Type B pancreatic cell (in vitro differentiated cells): ENCODE data around the gene CELF5. TPM values are rescaled to one million over a fixed set of nuclear protein-coding genes. Genes with fewer than 3 reads are reported as not detected.

Source experiments
- DNase-seq: peaks from one replicate; pipeline ENCODE4 v3.0.0; 2021; ENCODE audit warnings: mixed read lengths; ENCODE audit not compliant: unreplicated experiment; ENCODE audit errors: extremely low spot score
- H3K27ac Mint-ChIP-seq: 2 replicates; pipeline ENCODE4 v1.8.0; 2021; ENCODE audit warnings: mild to moderate bottlenecking, mixed read lengths
- H3K27me3 Mint-ChIP-seq: 2 replicates; pipeline ENCODE4 v1.8.0; 2021; ENCODE audit warnings: mixed read lengths
- H3K36me3 Mint-ChIP-seq: 2 replicates; pipeline ENCODE4 v1.8.0; 2021; ENCODE audit warnings: mixed read lengths
- H3K4me1 Mint-ChIP-seq: one replicate; pipeline ENCODE4 v1.8.0; 2021; ENCODE audit warnings: mixed read lengths; ENCODE audit not compliant: unreplicated experiment
- H3K4me3 Mint-ChIP-seq: 2 replicates; pipeline ENCODE4 v1.8.0; 2021; ENCODE audit warnings: mild to moderate bottlenecking, mixed read lengths
- H3K9me3 Mint-ChIP-seq: 2 replicates; pipeline ENCODE4 v1.8.0; 2021; ENCODE audit warnings: mixed read lengths
- CTCF ChIP-seq: fragments of 200-600 bp; sonication (generic); conservative IDR thresholded peaks from 2 replicates; pipeline ENCODE4 v1.5.0; 2021; ENCODE audit warnings: antibody characterized with exemption, mild to moderate bottlenecking
- total RNA-seq: library from RNA; stranded (reverse); gene quantifications from 2 replicates; pipeline ENCODE4 v1.2.1, GENCODE V29; 2021; ENCODE audit warnings: low replicate concordance

The CELF5 gene
- total RNA-seq, 1 donor from 2014 or later, result 2.6 TPM

- no peak overlapping the region for H3K4me3 Mint-ChIP-seq
- H3K36me3 Mint-ChIP-seq, result no peaks in the 10 kb centered on the region
- TF ChIP-seq CTCF, result no peak
- DNase-seq, result no peak
- no peaks in the 10 kb centered on the region for H3K9me3 Mint-ChIP-seq
- H3K27ac Mint-ChIP-seq, result no peak overlapping the region
- no peaks in the 10 kb centered on the region for H3K4me1 Mint-ChIP-seq
- H3K27me3 Mint-ChIP-seq, result peaks cover 17% of the 10 kb centered on the region
Measured at GRCh38 chr19:3253270-3253669, 28.8 kb downstream of the CELF5 start.

- DNase-seq, result no peak
- Mint-ChIP-seq H3K9me3 (no peaks in the 10 kb centered on the region), H3K4me3 (no peak overlapping the region), H3K36me3 (no peaks in the 10 kb centered on the region), H3K4me1 (no peaks in the 10 kb centered on the region), H3K27ac (no peak overlapping the region), H3K27me3 (peaks cover 19% of the 10 kb centered on the region)
- no peak for TF ChIP-seq CTCF
Measured at GRCh38 chr19:3254520-3254919, 30.1 kb downstream of the CELF5 start.

GRCh38 chr19:3257071-3257470, 32.6 kb downstream of the CELF5 start:
- H3K27me3 Mint-ChIP-seq, result peaks cover 21% of the 10 kb centered on the region
- H3K4me3 Mint-ChIP-seq, result no peak overlapping the region
- H3K27ac Mint-ChIP-seq, result no peak overlapping the region
- TF ChIP-seq CTCF, result no peak
- no peaks in the 10 kb centered on the region for H3K4me1 Mint-ChIP-seq
- H3K9me3 Mint-ChIP-seq, result no peaks in the 10 kb centered on the region
- no peaks in the 10 kb centered on the region for H3K36me3 Mint-ChIP-seq
- DNase-seq, result no peak

GRCh38 chr19:3262362-3262761, 37.9 kb downstream of the CELF5 start:
- Mint-ChIP-seq H3K36me3 (no peaks in the 10 kb centered on the region), H3K27ac (no peak overlapping the region), H3K4me3 (no peak overlapping the region), H3K4me1 (no peaks in the 10 kb centered on the region), H3K9me3 (no peaks in the 10 kb centered on the region), H3K27me3 (peaks cover 12% of the 10 kb centered on the region)
- TF ChIP-seq CTCF, result no peak
- no peak for DNase-seq

- Mint-ChIP-seq H3K27ac (no peak overlapping the region), H3K4me3 (no peak overlapping the region), H3K36me3 (no peaks in the 10 kb centered on the region), H3K27me3 (peaks cover 22% of the 10 kb centered on the region), H3K9me3 (no peaks in the 10 kb centered on the region), H3K4me1 (no peaks in the 10 kb centered on the region)
- TF ChIP-seq CTCF, result no peak
- DNase-seq, result no peak
Measured at GRCh38 chr19:3263866-3264265, 39.4 kb downstream of the CELF5 start.

- H3K27me3 Mint-ChIP-seq, result peaks cover 30% of the 10 kb centered on the region
- H3K4me1 Mint-ChIP-seq, result no peaks in the 10 kb centered on the region
- H3K36me3 Mint-ChIP-seq, result no peaks in the 10 kb centered on the region
Measured at GRCh38 chr19:3265432-3265831, 41.0 kb downstream of the CELF5 start.

More at GRCh38 chr19:3265432-3265831, 41.0 kb downstream of the CELF5 start:
- no peak for TF ChIP-seq CTCF
- no peak overlapping the region for H3K4me3 Mint-ChIP-seq
- no peak for DNase-seq
- H3K9me3 Mint-ChIP-seq, result no peaks in the 10 kb centered on the region
- H3K27ac Mint-ChIP-seq, result no peak overlapping the region
